Posterior vena cava (tissue), 2 donors: ENCODE measurements around the gene TGFBR3. TPM values are rescaled to one million over a fixed set of nuclear protein-coding genes. Genes with fewer than 3 reads are reported as not detected.
A peak's percentile ranks its signal among the peaks of the same experiment; 100 is the strongest.

ENCODE experiments used
- DNase-seq: peaks from one replicate; pipeline ENCODE4 v3.0.0-alpha.2; 2020; ENCODE audit warnings: low spot score
- intact Hi-C, 2 donors: fragments of 100-400 bp; cut with DNase I; formaldehyde crosslinking; loops; one replicate each; pipeline versions ENCODE4 v1.14.1 to v1.14.2; 2022 to 2023
- long read RNA-seq, 2 donors: library from polyadenylated mRNA; unstranded; transcript quantifications; one replicate each; pipeline ENCODE4 v2.0.0, GENCODE V29; 2020 to 2021
- total RNA-seq, 2 donors: library from RNA; stranded (reverse); fragmentation: NEBNext Ultra II Directional; extraction: Animal tissue kit (Norgen Biotek cat#: 25700); gene quantifications; one replicate each; pipeline ENCODE4 v1.2.1, GENCODE V29; 2021
- donor health status: DM: yes; HTN: yes; CAD: no.
- donor health status: DM: yes; HTN: yes; CAD: no.

Gene TGFBR3
- 100 to 1,000 TPM in 1 of 2 donors, 10 to 100 TPM in 1; 86.7 to 106 TPM for total RNA-seq
- long read RNA-seq, donor 1, full-length matches to known transcripts: 5 of 43 reads
- long read RNA-seq, donor 1, partial matches to known transcripts: 14 of 43 reads
- long read RNA-seq, donor 1, other reads (novel, unspliced or antisense): 24 of 43 reads
- long read RNA-seq, donor 2, full-length matches to known transcripts: 2 of 45 reads
- long read RNA-seq, donor 2, partial matches to known transcripts: 27 of 45 reads
- long read RNA-seq, donor 2, other reads (novel, unspliced or antisense): 16 of 45 reads

DNA sequence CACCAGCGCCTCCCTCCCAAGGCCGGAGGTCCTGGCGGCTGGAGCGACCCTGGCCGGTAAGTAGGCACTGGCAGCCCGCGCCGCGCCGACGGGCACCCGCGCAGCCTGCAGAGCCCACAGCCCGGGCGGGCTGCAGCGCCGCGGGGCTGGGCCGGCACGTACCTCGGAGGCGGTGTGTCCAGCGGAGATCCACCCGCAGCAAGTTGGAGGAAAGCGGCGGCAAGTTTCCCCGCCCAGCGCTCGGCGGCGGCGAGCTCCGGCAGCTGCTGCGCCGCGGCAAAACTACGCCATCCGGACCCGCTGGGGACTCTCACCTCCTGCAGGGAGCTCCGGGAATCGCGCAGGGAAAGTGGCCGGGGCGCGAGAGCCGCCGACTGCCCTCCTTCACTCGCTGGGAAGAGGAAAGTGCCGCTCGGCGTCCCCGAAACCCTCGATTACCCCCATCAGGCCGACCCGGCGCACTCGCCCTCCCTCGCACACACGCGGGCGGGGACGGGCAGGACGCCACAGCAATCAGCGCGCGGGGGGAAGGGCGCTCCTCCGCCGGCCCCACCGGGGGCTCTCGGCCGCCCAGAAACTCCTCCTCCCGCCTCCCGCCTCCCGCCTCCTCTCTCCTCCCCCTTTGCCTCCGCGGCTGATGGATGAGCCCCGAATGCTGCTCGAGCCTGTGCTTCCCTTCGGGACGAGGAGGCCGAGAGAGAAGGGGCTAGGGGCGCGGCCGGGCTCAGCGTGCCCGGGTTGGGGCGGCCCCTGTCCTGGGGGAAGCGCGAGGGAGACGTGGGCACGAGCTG, at the start of gene TGFBR3:
TSS of gene TGFBR3 (minus strand) at position 436 of the 791 bp plus-strand sequence. CDS start 24,620 bp downstream, outside the sequence.
- intact Hi-C loops: no loop called here
- DNase-seq: peak; percentile 97

GRCh38 chr1:91929250-91929649, 43.3 kb upstream of the TGFBR3 start:
- DNase-seq: no peak
- intact Hi-C loops: loop anchor here (5.0 kb wide), 1 partner anchor 417 kb away; no protein-coding TSS in a partner anchor

DNA sequence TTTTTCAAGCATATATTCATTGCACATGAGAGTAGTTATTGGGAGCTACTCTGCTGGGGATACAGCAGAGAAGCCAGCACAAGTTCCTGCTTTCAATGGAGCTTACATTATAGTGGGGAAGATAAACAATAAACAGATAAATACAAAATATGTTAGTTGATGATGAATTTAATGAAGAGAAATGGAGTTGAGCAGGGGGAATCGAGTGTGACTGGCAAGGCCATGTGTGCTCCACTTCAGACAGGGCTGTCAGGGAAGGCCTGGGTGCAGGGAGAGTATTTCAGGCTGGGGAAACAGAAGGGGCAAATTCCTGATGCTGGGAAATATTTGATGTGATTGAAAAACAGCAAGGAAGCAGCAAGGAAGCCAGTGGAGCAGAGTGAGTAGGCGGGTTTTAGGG, 42.1 kb upstream of the TGFBR3 start:
- intact Hi-C loops: loop anchor here (5.0 kb wide), 1 partner anchor 416 kb away; no protein-coding TSS in a partner anchor
- no peak for DNase-seq

DNA sequence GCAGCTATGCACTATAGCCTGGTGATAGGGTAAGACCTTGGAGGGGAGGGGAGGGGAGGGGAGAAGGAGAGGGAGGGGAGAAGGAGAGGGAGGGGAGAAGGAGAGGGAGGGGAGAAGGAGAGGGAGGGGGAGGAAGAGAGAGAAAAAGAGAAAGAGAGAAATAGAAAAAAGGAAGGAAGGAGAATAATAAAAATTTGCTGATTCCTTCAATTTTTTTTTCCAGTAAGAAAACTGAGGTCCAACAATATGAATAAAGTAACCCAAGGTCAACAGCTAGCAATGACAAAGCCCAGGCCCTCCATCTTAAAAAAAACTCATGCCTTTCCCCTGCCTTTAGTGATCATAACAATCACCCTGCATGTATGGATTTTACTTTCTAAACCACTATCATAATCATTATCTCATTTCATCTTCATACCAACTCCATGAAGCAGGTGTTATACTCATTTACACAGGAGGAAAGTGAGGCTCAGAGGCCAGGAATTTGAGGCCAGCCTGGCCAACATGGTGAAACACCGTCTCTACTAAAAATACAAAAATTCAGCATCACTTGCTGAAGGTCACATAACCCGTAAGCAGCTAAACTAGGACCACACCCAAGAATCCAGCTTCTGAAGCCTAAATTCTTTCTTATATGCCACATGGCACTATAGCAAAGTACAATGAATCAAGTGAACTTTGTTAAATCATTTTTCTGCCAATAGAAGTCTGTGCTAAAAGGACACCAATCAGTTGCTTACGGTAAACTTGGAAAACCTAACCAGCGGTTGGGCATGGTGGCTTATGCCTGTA, 39.9 kb upstream of the TGFBR3 start:
- intact Hi-C loops: loop anchor here (5.0 kb wide), 1 partner anchor 414 kb away; no protein-coding TSS in a partner anchor
- no peak for DNase-seq

DNA sequence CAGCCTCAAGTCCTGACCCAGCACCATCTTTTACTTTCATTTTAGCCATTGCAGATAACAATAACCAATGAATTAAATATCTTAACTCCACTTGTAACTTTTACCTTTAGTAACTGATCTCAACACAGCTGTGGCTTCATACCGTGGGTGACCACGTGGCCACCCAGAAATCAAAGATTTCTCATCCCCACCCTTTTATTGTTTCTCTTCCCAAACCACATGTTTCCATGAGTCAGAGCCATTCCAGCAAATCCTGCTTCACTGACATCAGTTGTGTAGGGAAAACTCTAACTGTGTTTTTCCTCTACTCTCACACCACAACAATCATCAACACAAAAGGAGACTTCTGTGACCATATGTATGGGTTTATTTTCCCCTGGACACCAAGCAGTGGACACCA, 38.2 kb upstream of the TGFBR3 start:
- DNase-seq: no peak
- intact Hi-C loops: no loop called here

DNA sequence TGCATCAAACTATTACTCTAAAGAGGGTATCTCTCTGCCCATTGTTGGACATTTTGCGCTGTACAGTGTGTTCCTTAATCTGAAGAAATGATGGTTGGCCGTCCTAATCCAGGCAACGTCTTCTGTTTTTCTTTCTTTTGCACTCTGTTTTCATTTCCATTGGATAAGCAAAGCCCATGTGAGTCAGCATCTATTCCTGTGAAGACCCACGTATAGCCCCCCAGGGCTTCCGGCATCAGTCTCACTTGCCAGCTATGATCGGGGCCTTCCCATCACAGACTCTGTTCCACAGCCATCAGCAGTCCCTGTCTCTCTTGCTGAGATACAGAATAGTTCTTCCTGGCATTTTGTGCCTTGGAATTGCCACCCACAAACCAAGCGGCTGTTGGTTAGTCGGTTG, 34.0 kb upstream of the TGFBR3 start:
- no peak for DNase-seq
- intact Hi-C loops: no loop called here

GRCh38 chr1:91916811-91917460, 31.0 kb upstream of the TGFBR3 start:
- intact Hi-C loops: no loop called here
- DNase-seq: no peak

GRCh38 chr1:91916046-91916445, 30.1 kb upstream of the TGFBR3 start:
- DNase-seq: no peak
- intact Hi-C loops: no loop called here

DNA sequence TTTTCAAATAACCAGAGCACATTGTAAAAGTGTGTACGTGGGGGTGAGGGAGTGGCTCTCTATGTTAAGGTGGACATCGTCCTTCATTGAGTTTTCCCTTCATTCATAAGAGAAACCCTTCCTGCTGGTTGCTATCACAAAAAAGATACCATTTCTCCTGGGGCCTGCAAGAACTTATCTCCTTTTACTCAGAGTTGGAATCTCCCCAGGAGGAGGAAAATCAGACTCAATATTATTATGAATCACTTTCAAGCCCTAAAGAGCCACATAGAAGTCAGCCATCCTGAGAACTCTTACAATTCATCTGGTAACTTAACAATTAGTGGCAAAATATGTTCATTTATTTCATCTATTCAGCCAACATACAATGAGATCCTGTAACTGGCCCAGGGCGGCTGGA, 27.1 kb upstream of the TGFBR3 start:
- no peak for DNase-seq
- intact Hi-C loops: no loop called here

GRCh38 chr1:91912266-91912665, 26.3 kb upstream of the TGFBR3 start:
- intact Hi-C loops: no loop called here
- no peak for DNase-seq

- DNase-seq: no peak
- intact Hi-C loops: no loop called here
These were observed 15.3 kb upstream of the TGFBR3 start for GRCh38 chr1:91901231-91901630.

DNA sequence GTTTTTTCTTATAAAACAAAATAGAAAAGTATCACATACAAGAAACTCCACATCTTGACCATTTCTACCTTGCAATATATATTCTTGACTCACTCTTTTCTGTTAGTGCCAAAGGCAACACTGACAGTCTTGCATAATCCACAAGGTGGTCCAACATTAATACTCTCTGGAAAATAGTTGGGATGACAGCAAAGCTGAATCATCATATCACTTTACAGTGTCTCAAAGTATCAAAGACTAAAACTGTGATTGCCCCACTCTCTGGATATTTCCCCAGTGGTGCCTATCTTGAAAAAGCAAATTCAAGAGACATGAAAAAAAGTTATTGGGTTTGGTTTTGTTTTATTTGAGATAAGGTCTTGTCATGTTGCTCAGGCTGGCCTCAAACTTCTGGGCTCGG, 14.6 kb upstream of the TGFBR3 start:
- DNase-seq: no peak

DNA sequence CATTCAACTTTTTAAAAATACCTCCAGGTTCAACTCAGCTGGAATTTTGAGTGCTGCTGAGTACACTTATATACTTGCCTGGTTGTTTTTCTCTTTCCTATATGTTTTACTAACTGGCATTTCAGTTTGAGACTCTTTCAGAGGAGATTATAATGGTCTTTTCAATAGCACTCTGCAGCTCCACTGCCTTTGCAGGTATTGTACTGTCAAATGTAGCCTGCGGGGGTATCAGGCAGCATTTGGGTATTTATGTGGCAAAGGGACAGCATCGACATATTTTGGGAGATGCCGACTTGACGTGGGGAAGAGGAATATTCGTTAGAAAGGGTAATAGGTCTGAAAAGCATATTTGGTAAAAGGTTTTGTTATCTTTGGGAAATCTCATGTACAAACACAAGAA, 11.1 kb upstream of the TGFBR3 start:
- intact Hi-C loops: no loop called here
- DNase-seq: no peak

More for the DNA sequence above, 14.6 kb upstream of the TGFBR3 start:
- intact Hi-C loops: no loop called here

GRCh38 chr1:91895832-91896556, 10.0 kb upstream of the TGFBR3 start:
- intact Hi-C loops: no loop called here
- no peak for DNase-seq

DNA sequence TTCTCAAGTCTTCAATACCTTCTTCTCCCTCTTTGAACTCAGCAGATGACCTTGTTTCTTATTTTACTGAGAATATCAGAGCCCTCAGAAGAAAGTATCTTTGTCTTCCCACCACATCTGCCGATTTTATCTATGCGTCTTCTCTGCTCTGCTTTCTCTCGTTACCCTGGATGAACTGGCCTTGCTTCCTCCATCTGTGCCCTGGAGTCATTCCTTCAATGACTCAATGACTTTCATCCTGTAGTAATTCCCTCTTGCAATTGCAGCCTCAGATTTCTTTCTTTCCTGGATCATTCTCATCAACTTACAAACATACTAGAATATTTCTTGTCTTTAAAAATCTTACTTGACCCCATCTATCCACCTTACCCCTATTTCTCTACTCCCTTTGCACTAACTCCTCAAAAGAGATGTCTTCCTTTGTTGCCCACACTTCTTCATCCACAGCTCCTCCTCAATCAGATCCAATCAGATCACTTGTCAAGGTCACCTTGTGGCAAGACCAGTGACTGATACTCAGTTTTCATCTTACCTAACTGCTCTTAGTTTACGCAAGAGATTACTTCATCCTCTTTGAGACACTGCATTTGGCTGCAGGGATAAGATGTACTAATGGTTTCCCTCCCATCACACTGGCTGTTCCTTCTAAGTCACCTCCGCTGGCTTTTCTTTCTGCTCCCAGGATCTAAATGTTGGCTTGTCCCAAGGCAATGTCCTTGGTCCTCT, 8.2 kb upstream of the TGFBR3 start:
- intact Hi-C loops: no loop called here
- no peak for DNase-seq

DNA sequence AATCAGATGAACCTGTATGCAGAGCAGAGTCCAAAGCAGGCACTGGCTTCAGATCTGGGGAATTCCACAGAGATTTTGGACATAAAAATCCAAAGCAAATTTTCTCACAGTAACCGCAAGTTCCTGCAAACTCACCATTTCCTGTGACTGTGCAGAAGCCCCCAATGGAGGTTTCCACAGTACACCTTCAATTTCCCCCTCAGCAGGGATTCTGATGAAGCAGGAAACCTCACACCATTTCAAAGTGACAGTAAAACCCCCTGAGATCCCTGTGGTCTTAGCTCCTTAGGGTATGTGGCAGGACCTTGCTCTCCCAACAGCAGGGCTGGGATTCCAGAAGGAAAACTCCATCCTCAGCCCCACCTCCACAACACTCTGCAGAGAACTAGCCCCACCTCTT, 6.0 kb upstream of the TGFBR3 start:
- intact Hi-C loops: no loop called here
- DNase-seq: no peak

DNA sequence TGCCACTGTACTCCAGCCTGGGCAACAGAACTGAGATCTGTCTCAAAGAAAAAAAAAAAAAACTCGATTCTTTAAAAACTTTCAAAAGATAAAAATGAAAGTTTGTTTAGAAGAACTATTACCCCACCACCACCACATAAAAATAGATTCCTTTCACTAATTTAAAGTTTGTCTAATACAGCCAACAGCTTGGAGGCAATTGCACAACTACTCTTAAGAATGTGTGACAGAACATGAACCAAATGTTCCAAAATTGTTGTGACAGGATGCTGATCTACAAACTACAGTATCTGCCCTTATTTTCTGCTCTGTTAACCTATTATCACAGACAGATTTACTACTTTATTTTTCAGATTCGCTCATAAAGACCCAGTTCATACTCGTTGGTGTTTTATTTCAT, 5.5 kb upstream of the TGFBR3 start:
- intact Hi-C loops: no loop called here
- no peak for DNase-seq
